KMS-11 (cell line): Measurements from ENCODE around the gene TMEM231.

Source experiments
- H2AFZ ChIP-seq: fragments of 200-600 bp; sonication (generic); 2 replicates; pipeline ENCODE4 v1.6.1; 2016; ENCODE audit warnings: antibody characterized with exemption, mixed run types, low read depth
- H3K27ac ChIP-seq: fragments of 200-600 bp; sonication (generic); 2 replicates; pipeline ENCODE4 v1.6.1; 2016; ENCODE audit warnings: mild to moderate bottlenecking, mixed run types
- H3K27me3 ChIP-seq: fragments of 200-600 bp; sonication (generic); 2 replicates; pipeline ENCODE4 v1.6.1; 2017; ENCODE audit warnings: mild to moderate bottlenecking, low read depth, mixed run types, moderate library complexity; ENCODE audit not compliant: insufficient read depth
- H3K36me3 ChIP-seq: fragments of 200-600 bp; sonication (generic); 2 replicates; pipeline ENCODE4 v1.6.1; 2017; ENCODE audit warnings: mild to moderate bottlenecking, mixed run types; ENCODE audit not compliant: insufficient read depth
- H3K4me1 ChIP-seq: fragments of 200-600 bp; sonication (generic); 2 replicates; pipeline ENCODE4 v1.6.1; 2016; ENCODE audit warnings: mild to moderate bottlenecking, low read depth, mixed run types; ENCODE audit not compliant: poor library complexity, severe bottlenecking
- H3K4me2 ChIP-seq: fragments of 200-600 bp; sonication (generic); 2 replicates; pipeline ENCODE4 v1.7.0; 2016; ENCODE audit warnings: mild to moderate bottlenecking, mixed run types
- H3K4me3 ChIP-seq: fragments of 200-600 bp; sonication (generic); IDR thresholded peaks from 2 replicates; pipeline ENCODE4 v1.6.1; 2017; ENCODE audit warnings: low read depth, low read length, mixed read lengths; ENCODE audit not compliant: insufficient read depth
- H3K79me2 ChIP-seq: fragments of 200-600 bp; sonication (generic); 2 replicates; pipeline ENCODE4 v1.6.1; 2016; ENCODE audit warnings: low read depth, mixed run types; ENCODE audit not compliant: insufficient read depth
- H3K9ac ChIP-seq: fragments of 200-600 bp; sonication (generic); 2 replicates; pipeline ENCODE4 v1.6.1; 2016; ENCODE audit warnings: mild to moderate bottlenecking, mixed run types
- H4K20me1 ChIP-seq: fragments of 200-600 bp; sonication (generic); 2 replicates; pipeline ENCODE4 v1.6.1; 2016; ENCODE audit warnings: mild to moderate bottlenecking, mixed run types; ENCODE audit not compliant: insufficient read depth
- CTCF ChIP-seq: fragments of 200-600 bp; sonication (generic); conservative IDR thresholded peaks from 2 replicates; pipeline ENCODE4 v1.6.1; 2017; ENCODE audit warnings: low read depth, mild to moderate bottlenecking, antibody characterized with exemption, low read length, moderate library complexity, mixed read lengths

TMEM231 gene

DNA sequence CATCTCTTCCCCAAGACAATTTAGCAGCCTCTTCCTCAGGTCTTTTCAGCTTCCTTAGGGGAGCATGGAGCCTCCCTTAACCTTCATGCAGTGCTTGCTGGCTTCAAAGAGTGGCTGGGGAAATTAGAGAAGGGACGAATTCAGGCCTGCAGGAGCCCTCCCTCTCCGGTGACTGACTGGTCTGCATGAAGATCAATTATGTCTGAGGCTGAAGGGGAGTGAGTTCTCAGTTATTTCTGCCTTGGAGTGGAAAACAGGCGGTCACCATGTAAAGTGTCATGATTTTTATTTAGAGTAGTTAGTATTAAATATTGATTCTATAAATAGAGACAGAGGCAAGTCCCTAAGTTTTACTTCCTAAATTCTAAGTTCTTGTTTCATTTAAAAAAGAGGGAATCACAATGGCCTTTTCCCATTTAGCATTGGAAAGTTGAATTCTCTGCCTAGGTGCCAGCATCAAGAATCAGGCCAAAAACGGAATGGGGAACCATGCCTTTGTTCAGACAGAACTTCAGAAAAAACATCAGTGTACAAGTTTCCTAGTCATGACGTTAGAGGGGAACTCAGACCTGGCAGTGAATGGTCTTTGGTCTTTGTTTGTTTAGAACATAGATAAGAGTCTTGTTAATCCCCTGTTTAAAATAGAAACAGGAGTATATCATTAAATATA is 14.5 kb upstream of the TMEM231 start:
- Histone ChIP-seq H3K79me2 (peaks cover 19% of the 10 kb centered on the region; the same call in 1 of the 2 replicates), H4K20me1 (no peaks in the 10 kb centered on the region), H3K4me3 (no peak overlapping the region), H3K36me3 (peaks cover 11% of the 10 kb centered on the region; the same call in 1 of the 2 replicates), H3K27me3 (no peaks in the 10 kb centered on the region), H3K9ac (no peak overlapping the region), H3K4me1 (peaks cover 6% of the 10 kb centered on the region), H3K4me2 (no peak overlapping the region), H2AFZ (no peak overlapping the region), H3K27ac (no peak overlapping the region)
- no peak for TF ChIP-seq CTCF

DNA sequence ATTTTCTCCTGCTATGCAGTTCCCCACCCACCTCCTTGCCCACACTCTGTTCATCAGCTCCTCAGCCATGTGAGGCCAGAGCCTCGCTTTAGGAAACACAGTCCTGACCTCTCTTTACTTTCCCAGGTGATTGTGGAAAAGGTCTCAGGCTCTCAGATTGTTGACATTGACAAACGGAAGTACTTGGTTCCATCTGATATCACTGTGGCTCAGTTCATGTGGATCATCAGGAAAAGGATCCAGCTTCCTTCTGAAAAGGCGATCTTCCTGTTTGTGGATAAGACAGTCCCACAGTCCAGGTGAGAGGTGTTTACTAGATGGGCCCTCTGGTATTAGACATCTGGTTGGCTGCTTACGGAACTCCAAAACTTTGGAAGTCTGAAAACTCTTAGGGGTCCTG is 11.9 kb upstream of the TMEM231 start:
- Histone ChIP-seq H3K79me2 (peaks cover 19% of the 10 kb centered on the region; the same call in 1 of the 2 replicates), H2AFZ (no peak overlapping the region), H3K27ac (no peak overlapping the region), H3K36me3 (peaks cover 11% of the 10 kb centered on the region; the same call in 1 of the 2 replicates), H3K4me3 (no peak overlapping the region), H3K9ac (no peak overlapping the region), H3K4me1 (peaks cover 14% of the 10 kb centered on the region), H3K4me2 (no peak overlapping the region), H4K20me1 (no peaks in the 10 kb centered on the region), H3K27me3 (no peaks in the 10 kb centered on the region)
- no peak for TF ChIP-seq CTCF

DNA sequence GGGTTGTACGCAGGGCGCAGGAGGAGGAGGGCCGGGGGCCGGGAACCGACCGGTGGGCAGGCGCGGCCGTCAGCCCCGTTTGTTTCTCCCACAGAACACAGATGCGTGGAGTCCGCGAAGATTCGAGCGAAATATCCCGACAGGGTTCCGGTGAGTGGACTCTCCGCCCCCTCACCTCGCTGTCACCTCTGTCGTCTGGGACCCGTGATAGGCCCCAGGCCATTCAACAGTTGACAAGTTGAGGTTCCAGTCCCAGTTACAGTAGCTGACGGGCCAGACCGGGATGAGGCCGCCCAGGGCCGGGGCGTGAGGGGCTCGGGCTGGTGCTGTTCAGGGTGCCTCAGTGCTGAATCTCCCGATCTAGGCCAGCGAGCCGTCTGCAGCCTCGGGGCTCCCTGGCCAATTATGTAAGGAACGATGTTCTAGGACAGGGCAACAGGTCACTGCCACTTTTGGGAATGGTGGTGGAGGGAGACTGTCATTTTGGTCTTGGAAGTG is 10.8 kb upstream of the TMEM231 start:
- Histone ChIP-seq H4K20me1 (no peaks in the 10 kb centered on the region), H3K79me2 (peaks cover 19% of the 10 kb centered on the region; the same call in 1 of the 2 replicates), H3K36me3 (peaks cover 11% of the 10 kb centered on the region; the same call in 1 of the 2 replicates), H2AFZ (peak overlapping the region; percentile 91), H3K9ac (peak overlapping the region; percentile 45; the same call in 1 of the 2 replicates), H3K27me3 (no peaks in the 10 kb centered on the region), H3K4me3 (peak overlapping the region; percentile 32), H3K27ac (no peak overlapping the region), H3K4me1 (peaks cover 14% of the 10 kb centered on the region), H3K4me2 (peak overlapping the region; percentile 86)
- no peak for TF ChIP-seq CTCF

DNA sequence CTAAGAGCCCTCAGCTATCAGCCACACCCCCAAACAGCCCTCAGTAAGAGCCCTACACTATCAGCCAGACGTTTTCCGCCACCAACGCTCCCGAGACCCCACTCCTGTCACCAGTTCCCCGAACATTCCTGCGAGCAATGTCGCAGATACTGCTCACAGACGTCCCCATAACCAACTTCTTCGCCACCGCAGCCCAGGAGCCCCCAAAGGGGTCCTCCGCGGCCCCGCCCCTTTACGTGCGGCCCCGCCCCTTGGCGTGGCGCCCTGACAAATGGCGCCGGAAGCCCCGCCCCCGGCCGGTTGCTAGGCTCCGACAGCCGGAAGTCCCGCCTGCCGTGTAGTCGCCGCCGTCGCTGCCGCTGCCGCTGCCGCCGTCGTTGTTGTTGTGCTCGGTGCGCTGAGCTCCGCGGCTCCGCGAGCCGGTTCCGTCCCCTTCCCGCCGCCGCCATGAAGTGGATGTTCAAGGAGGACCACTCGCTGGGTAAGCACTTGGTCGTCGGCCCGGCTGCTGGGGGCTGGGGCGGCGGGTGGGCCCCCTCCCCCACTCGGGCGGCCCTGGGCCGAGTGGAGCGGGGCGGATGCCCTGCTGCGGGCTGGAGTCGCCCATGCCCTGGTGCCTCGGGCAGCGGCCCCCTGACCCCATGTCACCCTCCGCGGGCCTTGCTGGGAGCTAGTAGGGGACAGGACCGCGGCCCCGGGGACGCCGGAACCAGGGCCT is 10.1 kb upstream of the TMEM231 start, which contains the start of gene GABARAPL2:
TSS of gene GABARAPL2 (plus strand) at position 340 of the 718 bp plus-strand sequence. CDS start at position 448, 108 bp downstream.
- H3K4me2 ChIP-seq = peak within 1 kb of the TSS; percentile 93
- H2AFZ ChIP-seq = peak within 1 kb of the TSS; percentile 91
- no peaks in the 10 kb centered on the region for H3K27me3 ChIP-seq
- no peak for TF ChIP-seq CTCF
- H3K4me1 ChIP-seq = peaks cover 14% of the 10 kb centered on the region
- H3K79me2 ChIP-seq = peaks cover 19% of the 10 kb centered on the region; the same call in 1 of the 2 replicates
- H4K20me1 ChIP-seq = no peaks in the 10 kb centered on the region
- H3K4me3 ChIP-seq = peak within 1 kb of the TSS; percentile 32
- H3K27ac ChIP-seq = no peak within 1 kb of the TSS
- H3K36me3 ChIP-seq = peaks cover 10% of the 10 kb centered on the region; the same call in 1 of the 2 replicates
- H3K9ac ChIP-seq = peak within 1 kb of the TSS; percentile 45; the same call in 1 of the 2 replicates
